HuH-7.5 (cell line): Measurements from ENCODE around the gene GRK1.

ENCODE experiments used
- DNase-seq: peaks from one replicate; pipeline ENCODE4 v3.0.0; 2011; ENCODE audit warnings: low spot score

Gene GRK1

DNA sequence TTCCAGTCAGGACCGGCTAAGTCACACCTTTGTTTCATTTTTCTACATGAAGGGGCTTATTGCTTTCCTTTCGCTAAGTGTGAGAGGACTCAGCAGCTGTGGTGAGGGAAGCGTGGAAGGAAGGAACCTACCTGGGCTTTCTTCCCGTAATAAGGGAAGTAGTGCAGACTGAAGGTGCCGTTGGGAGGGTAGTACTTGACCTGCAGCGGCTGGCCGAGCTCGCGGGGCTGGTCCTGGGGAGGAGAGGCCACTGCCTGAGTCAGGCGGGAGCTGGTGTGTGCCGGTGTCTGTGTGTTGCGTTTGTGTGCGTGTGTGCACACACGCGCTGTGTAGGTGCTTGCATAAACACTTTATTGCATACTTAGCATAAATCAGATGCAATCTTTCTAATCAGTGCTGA is 16.7 kb upstream of the GRK1 start:
- DNase-seq, result no peak

DNA sequence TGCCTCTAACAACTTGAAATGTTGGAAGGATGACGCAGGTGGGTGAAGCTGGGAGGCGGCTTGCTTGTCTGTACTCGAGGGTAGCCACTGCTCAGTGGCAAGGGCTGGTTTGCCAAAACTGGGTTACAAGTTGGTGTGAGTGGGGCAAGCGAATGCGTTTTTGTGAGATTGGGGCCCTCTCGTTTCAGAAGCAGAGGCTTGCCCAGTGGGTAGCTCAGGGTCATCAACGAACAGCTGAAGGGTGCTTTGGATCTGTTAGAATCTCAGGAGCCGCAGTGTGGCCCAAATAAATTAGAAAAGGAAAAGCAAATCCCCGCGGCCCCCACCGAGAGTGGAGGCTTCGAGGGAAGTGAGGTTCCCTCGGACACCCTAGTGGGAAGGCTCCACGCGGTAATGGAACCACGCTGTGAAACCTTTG is 16.3 kb upstream of the GRK1 start:
- DNase-seq, result no peak

DNA sequence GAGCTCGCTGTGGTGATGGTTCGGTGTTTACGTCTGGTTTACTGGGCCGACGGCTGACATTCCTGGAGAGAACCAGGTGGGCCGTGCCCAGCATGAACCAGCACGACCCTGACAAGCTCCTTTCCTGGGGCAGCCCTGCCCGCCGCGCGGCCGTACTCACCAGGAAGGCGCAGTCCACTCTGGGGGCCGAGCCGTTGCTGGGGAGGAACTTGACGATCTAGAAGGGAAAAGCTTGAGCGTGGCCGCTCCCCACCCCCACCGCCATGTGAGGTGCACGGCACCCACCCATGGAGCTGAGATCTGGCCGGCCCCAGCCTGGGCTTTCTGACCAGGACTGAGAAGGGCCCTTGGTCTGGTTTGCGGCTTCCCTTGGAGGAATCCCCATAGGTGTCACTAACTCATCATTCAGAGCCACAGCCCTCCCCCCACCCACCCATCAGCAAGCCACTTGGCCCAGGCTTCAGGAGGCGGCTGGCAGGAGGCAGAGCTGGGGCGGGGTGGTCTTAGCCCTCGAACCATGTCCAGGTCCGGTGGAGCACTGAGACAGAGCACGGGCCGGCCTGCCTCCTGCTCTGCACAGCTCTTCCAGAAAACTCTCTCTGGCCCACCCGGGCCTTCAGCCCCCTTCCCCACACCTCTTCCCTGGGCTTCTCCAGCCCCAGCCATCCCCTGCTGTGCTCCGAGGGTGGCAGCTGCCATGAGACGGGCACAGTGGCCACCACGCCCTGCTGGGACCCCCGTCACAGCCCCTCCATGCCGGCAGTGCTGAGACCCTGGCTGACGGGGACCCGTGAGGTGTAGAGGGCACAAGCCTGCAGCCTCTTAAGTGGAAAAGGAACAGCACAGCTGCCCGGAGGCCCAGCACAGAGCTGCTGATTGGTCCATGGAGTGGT is 15.3 kb upstream of the GRK1 start:
- DNase-seq, result no peak

DNA sequence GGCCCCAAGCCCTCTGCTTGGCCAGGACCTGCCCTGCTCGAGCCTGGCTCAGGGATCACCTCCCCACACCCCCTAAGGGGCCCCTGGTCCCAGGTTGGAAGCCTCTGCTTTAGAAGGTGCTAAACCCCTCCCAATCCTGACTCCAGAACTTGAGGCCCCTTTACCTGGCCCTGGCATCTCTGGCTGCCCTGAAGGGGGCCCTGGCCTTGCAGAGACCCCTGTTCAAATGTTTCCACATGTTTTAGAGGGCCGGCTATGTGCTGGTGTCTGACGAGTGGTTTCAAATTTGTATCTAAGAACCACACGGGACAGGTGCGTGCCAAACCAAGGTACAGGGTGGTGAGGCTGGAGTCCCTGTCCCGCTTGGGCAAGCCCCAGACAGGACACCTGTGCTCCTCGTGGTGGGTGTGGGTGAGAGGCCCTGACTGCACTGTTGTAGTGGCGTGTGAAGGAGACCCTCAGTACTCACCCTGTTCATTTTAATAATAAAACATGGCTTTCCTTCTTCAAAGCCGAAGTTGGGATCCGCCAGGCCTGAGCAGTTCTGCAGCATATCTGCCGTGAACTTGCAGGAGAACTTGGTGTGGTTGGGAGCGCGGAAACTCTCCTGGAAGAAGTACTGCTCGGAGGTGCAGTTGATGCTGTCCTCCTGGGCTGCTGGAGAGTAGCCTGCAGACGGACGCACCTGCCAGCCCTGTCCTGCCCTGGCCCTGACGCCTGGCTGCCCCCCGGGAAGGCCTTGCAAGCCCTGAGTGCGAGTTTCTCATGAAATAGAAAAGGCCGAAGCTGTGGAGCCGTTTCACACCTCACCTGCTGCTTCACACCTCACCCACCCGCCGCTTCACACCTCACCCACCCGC is 14.4 kb upstream of the GRK1 start:
- DNase-seq, result no peak

DNA sequence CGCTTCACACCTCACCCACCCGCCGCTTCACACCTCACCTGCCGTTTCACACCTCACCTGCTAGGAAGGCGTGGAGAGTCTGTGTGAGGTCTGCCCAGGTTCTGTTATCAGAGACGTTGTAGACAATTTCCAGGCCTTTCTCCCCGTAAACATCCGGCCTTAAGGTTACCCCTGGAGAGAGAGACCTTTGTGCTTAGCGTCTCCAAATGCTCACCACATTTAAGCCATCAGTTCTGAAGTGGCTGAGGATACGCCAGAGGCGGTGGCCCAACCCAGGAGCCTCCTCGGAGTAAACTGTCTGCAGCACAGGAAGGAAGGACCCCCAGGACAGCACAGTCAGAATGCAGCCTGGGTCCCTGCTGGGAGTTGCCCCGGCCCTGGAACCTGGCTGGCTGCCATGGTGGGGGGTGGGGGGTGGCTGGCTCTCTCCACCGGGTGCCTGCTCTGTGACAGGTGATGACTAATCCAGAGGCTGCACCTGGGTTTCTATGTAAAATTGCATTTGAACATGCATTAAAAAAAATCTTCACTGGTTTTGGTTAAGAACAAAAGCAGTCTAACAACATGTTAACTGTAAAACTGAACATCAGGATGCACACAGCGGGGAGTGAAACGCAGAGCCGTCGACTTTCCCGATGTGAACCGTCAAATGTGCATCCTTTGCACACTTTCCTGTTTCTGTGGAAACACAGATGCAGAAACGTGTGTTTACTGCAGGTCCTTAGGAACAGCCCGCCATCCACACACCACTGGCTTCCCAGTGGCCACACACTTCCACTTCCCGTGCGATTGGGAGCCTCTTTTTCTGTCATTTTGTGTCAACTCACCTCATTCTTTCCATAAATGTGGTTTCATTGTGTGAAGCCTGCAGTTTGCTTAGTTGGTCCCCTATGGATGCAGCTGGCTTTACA is 13.5 kb upstream of the GRK1 start:
- no peak for DNase-seq

DNA sequence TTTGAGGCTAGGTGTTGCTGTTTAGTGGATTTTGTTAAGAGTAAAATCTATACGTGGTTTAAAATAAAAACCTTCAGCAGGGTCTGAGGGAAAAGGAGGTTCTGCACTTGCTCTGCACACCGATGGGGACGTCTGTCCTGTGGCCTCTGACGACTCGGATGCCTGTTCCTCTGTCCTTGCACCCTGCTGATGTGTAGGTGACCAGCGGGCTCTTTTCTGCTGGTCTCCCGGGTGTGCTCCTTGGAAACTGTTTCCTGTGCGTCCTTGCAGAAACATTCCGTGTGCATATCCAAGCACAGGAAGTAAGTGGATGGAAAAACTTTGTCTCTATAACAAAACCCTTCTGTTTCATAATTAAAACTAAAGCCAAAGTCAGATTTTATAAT is 12.9 kb upstream of the GRK1 start:
- no peak for DNase-seq

DNA sequence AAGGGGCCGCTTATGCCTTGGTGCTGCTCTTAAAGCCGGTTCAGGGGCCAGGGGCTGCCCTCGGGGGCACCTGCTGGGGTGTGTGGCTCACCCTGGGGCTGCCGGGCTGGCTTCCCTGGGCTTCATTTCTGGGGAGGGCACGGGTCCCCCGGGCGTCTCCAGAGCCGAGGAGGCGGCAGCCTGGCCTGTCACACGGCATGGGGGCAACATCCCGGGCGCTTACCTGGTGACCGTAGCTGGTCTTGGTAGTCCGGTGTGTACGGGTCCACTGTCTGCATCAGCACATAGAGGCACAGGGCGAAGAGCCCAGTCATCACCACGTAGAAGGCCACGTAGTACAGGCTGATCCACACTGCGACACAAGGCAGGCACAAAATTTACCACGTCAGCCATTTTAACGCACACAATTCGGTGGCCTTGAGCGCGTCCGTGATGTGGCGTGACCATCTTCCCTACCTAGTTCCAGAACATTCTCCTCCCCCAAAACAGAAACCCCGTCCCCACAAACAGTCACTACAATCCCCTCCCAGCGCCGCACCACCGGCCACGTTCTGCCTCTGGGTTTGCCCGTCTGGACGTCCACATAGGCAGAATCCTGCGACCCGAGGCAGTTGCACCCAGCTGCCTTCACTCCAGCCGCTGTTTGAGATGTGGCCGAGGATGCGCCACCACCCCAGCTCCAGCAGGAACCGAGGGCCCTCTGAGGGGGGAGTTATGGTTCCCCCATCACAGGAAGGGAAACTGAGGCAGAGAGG is 12.3 kb upstream of the GRK1 start:
- DNase-seq, result no peak

DNA sequence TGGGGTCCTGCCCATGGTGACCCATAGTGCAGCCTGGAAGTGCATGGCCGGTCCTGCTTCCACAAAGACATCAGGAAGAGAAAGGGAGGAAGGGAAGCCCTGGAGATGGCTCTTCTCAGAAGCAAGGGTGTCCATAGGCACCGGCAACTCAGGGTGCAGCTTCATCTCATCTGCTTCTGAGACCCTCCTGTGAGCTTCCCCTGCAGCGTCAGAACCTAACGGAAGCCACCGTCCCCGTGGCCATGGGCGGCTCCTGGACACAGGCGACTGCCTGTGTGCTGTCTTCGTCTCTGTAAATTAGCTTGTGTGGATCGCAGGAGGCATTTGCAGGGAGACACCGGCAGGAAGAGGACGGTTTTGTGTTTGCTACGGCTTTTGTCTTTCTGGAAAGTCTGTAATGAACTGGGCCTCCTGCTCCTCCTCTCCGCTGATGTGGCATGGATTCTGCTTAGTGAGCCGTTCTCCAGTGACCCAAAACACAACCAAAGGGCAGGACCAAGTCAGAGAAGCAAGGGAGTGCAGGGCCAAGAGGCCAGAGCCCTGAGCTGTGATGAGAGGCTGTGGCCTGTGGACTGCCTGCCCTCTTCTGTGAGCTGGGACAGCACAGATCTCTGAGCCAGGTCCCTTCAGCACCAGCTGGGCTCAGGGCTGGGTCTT is 11.5 kb upstream of the GRK1 start:
- DNase-seq, result no peak

DNA sequence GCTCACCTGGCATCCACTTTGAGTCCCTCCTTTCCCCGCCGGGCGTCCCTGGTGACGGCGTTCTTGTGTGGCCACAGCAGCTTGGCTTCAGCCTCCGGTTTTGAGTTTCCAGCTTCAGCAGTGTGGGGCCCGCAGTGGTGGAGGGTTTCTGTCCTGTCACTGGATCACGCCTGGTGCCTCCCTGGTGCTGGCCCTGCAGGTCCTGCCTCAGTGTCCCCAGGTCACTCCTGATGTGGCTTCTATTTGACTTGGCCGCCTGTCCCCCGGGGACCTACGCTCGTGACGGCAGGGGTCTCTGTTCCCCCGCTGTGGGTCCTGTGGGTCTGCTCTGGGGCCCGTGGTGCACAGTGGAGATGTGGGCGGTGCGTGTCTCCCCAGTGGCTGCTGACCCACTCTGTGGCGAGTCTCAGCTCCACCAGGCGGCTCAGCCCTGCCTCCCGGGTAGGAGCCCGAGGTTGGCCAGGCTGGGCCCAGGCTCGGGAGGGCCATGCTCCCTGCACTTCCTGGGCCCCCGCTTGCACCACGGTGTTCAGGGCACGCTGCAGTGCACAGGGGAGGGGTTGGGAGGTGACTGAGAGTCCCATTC is 10.9 kb upstream of the GRK1 start:
- no peak for DNase-seq

DNA sequence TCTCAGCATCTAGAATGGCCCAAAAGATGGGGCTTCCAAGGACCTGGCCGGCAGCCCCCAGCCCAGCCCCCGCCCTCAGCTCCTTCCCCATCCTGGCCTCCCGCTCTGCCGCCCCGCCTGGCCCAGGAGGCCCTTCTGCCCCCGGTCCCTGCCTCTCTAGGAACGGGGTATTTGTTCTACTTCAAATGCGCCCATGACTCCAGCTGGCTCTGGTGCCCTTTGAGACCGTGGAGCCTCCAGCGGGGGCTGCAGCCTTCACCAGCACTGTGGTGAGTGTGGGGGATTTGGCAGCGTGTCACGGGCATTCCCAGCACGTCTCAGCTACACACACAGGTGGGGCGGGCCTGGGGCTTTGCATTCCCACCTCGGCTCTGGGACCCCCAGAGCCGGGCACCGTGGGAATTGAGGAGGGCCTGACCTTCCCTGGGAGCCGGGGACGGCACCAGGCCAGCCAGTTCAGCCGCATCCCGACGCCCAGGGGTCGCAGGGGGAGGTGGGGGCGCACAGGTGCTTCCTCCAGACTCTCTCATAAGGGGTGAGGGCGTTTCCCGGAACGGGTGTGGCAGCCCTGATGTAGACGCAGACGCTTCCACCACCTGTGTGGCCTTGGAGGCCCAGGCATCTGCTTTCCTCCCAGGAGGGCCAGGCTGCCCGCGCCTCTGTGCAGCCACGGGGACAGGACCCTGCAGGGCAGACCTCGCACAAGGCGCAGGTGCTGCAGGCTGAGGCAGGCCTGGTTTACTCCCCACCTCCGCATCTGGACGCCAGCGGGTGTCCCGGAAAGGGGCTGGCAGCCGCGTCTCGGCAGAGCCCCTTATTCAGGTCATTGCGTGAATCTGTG is 10.0 kb upstream of the GRK1 start:
- DNase-seq, result no peak

DNA sequence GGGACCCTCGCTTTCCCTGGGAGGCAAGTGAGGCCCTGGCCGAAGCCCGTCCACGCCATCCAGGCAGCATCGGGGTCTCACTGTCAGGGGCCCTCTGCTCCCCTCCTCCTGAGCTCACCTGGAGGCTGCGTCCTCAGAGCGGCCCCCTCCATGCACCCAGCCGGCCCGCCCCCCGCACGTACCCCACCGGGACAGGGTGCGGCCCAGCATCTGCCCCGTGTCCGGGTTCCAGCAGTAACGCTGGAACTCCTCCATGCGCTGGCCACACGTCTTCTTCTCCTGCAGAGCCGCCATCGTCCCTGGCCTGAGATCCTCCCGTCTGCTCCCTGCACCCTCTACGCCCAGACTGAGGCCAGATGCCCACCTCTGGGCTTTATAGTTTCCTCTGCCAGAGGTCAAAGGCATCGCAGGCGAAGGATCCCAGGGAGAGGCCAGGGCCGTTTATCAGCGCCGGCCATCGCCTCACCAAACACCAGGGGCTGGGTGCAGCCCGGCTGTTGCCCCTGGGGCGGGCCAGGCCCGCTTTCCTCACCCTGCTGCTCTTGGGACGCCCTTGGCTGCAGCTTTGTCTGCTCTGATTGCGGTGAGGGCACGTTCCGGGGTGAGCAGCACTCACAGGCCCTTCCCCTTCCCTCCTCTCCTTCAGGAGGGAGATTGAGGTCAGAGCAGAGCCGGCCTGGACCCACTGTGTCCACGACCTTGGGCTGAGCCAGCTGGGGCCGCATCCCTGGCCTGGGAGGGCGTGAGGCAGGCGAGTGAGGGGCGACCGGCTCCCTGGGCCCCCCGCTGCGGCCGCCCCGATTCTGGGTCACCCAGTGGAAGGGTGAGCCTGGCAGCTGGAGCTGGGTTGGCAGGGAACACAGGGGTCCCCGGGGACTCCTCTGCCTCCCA is 8.9 kb upstream of the GRK1 start, which contains the start of gene ATP4B:
Gene ATP4B, minus strand, starts transcription at position 348 of the 891 bp plus-strand sequence. Its CDS starts 54 bp downstream, at position 294.
- DNase-seq, result no peak

DNA sequence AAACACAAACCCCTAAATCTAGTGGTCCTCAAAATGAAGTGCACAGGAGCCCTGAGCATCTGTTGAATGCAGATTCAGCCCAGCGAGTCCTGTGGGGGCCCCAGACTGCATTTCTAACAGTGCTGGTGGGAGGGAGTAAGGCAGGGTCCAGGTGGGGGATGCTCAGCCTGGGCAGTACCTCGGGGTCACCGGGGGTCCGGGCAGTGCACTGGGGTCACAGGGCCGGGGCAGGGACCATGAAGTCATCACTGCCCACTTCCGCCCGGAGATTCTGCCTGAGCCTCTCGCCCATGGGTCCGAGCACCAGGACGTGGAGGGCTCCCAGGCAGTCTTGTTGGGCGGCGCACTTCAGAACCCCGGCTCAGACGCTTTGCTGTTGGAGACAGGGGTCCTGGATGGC is 8.2 kb upstream of the GRK1 start:
- DNase-seq, result no peak

DNA sequence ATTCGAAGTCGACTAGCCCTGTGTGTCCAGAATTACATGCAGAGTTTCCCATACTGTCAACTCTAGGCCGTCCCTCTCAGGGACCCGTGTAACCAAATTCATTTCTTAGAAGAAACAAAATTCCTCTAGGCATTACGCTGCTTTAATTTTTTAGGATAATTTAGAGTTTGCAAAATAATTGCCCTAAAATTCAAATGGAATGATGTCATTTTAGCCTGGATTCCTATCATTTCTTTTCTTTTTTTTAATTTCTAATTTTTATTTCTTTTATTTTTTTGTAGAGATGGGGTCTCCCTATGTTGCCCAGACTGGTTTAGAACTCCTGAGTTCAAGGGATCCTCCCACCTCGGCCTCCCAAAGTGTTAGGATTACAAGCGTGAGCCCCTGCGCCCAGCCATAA is 7.7 kb upstream of the GRK1 start:
- no peak for DNase-seq

DNA sequence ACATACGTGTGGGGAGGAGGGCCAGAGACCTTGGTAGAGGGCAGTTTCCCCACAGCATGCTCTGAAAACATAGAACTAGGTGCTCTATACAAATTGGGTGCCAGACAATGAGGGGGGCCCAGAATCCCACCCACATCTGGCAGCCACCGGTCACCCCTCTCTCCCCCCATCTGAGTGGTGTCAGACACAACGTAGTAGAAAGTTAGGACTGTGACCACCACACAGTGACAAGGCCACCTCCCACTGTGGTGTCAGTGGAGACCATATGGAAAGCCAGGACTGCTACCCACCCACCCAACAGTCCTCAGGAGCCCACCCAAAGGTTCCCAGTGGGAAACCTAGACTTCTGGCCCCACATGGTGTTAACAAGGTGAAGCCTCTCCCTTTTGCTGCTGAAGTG is 7.0 kb upstream of the GRK1 start:
- DNase-seq, result no peak

DNA sequence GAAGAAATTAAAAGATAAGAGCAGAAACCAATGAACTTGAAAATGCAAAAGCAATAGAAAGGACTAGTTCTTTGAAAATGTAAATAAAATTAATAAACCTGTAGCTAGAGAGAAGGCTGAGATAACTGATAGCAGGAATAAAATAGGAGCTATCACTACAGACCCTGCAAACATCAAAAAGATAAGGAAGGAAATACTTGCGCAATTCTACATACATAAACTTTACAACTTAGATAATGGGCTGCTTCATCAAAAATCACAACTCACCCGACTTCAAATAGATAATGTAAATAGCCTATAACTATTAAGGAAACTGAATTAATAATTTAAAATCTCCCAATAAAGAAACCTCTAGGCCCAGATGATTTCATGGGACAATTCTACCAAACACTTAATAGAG is 5.5 kb upstream of the GRK1 start:
- no peak for DNase-seq

DNA sequence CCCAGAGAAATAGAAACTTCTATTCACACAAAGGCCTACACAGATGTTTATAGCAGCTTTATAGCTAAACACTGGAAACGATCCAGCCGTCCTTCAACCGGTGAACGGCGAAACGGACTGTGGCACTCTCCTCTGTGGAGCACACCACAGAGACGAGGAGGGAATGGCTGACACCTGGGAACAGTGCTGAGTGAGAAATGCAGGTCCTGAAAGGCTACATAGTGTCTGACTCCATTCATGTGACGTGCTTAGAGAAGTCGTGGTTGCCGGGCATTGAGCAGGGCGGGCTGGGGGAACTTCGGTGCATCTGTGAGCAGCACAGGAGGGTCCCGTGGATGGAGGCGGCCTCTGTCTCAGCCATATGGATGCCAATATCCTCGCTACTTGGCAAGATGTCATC is 3.1 kb upstream of the GRK1 start:
- no peak for DNase-seq

DNA sequence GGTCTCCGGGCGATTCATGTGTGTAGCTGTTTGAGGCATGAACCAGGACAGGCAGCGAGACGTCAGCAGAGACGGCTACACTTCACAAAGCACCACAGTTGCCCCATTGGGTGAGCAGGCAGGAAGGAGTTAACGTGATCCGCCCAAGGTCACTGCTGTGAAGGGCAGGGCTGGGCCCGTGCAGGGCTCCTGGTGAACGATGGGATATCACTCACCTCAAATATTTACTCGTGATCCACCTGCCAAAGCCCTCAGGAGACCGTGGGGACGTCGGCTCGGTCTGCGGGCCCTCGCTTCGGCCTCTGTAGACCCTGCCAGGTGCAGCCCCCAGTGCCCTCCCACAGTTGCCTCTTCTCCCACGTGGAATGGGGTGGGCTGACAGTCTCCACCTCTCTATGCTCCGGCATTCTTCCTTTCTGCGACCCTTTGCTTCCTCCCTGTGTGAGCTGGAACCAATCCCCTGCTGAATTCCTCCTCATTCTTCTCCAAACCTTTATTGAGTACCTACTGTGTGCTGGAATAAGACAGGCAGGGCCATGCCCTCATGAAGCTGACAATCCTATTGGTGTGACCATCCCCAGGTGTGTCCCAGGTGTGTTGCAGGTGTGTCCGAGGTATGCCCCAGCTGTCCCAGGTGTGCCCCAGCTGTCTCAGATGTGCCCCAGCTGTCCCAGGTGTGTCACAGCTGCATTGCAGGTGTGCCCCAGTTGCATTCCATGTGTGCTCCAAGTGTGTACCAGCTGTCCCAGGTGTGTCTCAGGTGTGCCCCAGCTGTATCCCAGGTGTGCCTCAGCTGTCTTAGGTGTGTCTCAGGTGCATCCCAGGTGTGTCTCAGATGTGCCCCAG is 2.0 kb upstream of the GRK1 start:
- DNase-seq, result no peak
